ENCODE results near the gene MAPK8IP3. TPM values are rescaled to one million over a fixed set of nuclear protein-coding genes. Genes with fewer than 3 reads are reported as not detected.

MAPK8IP3 gene
- total and polyA plus RNA-seq, 9 of the 15 experiments (the other 6 are each of a cell fraction or from before 2014, with no cell fraction given), result 0.17 to 58.7 (median 16.7) TPM

- ChIA-PET POLR2A (interaction anchor here (0.6 to 0.7 kb wide), 2 partner anchors 12 to 17 kb away, joined by 3 read pairs; no protein-coding TSS in a partner anchor), CTCF (ENCODE audit: low intra/inter-chr PET ratio) (no interaction called here)
- Histone ChIP-seq H3K27me3 (ENCODE audit: control insufficient read depth in 2 of 2, insufficient read depth in 2 of 2, low read length in 2 of 2) (no peaks in the 10 kb centered on the region), H3K9ac (ENCODE audit: insufficient read depth in 1 of 2, low read depth in 2 of 2, low read length in 2 of 2) (peak overlapping the region in 1 of 2 experiments; percentile 83; a peak in 2 of 4 replicates), H3K79me2 (ENCODE audit: control insufficient read depth, insufficient read depth, low read length) (no peaks in the 10 kb centered on the region; the same call in 2 of the 3 replicates), H3K4me3 (no peak overlapping the region), H4K20me1 (replicated peaks; ENCODE audit: control insufficient read depth, insufficient read depth, low read length) (0 out of 2 replicates have a peak, but pooled peaks cover 3% of the 10 kb centered on the region), H2AFZ (ENCODE audit: low read depth, low read length) (no peak overlapping the region), H3K4me2 (ENCODE audit: insufficient read depth, low read length) (no peak overlapping the region; the same call in 1 of the 2 replicates), H3K9me1 (ENCODE audit: control insufficient read depth, insufficient read depth, low read length) (no peaks in the 10 kb centered on the region), H3K36me3 (ENCODE audit: control insufficient read depth, insufficient read depth, low read length) (peaks cover 88% of the 10 kb centered on the region; the same call in 2 of the 3 replicates), H3K4me1 (replicated peaks in 1 of 2; ENCODE audit: control insufficient read depth in 2 of 2, insufficient read depth in 2 of 2, low read length in 2 of 2) (peaks cover 0 to 36% of the 10 kb centered on the region in 2 experiments; a peak in 3 of 5 replicates), H3K9me3 (replicated peaks; ENCODE audit: control insufficient read depth, insufficient read depth, low read depth, low read length) (no peaks in the 10 kb centered on the region), H3K27ac (ENCODE audit: extremely low read depth, low read depth, low read length) (no peak overlapping the region; the same call in 2 of the 3 replicates)
- DNase-seq (ENCODE audit: extremely low read depth in 1 of 4, low spot score in 3 of 4), result peak in 2 of 4 experiments; percentile 43 to 59
- ATAC-seq, result peak; percentile 56
- 72% methylated on average over 19 of the region's 24 CpGs for WGBS (ENCODE audit: insufficient coverage, low coverage, missing lambda C conversion rate)
- no peak for FAIRE-seq
- intact Hi-C loops (cut with micrococcal nuclease), result no loop called here
- in situ Hi-C loops (cut with MboI), result no loop called here
- no TSS peak for BruUV-seq (replicated peaks)
- TF ChIP-seq TAF9B (IDR thresholded peaks at IDR 0.05; ENCODE audit: partially characterized antibody), result no peak
- TF ChIP-seq HNRNPL (IDR thresholded peaks at IDR 0.05; ENCODE audit: low read depth, low read length), result no peak
- peak; percentile 23; the same call in 1 of the 2 replicates for TF ChIP-seq TAL1 (IDR thresholded peaks at IDR 0.05)
- no peak for TF ChIP-seq SRSF3 (IDR thresholded peaks at IDR 0.05; ENCODE audit: insufficient read depth, low read length)
- no peak for TF ChIP-seq ZBTB9 (CRISPR knock-in tag; IDR thresholded peaks at IDR 0.05)
- no peak for TF ChIP-seq KAT8 (IDR thresholded peaks at IDR 0.05; ENCODE audit: low read depth)
- TF ChIP-seq FOS (IDR thresholded peaks at IDR 0.05; ENCODE audit: extremely low read depth, insufficient read length), result no peak
- no peak for TF ChIP-seq CC2D1A (IDR thresholded peaks at IDR 0.05)
- no peak for TF ChIP-seq MGA (IDR thresholded peaks at IDR 0.05)
Measured at GRCh38 chr16:1656808-1657617, 49.0 kb upstream of the MAPK8IP3 start.
